GM21825 (cell line): ENCODE measurements around the gene CWF19L1.
A peak's percentile ranks its signal among the peaks of the same experiment; 100 is the strongest.

Experiments used
- ATAC-seq: cut with Tn5 transposase; IDR thresholded peaks from one replicate; pipeline ENCODE4 v1.9.1; 2021; ENCODE audit warnings: mild to moderate bottlenecking, moderate library complexity; ENCODE audit not compliant: unreplicated experiment

Gene CWF19L1

DNA sequence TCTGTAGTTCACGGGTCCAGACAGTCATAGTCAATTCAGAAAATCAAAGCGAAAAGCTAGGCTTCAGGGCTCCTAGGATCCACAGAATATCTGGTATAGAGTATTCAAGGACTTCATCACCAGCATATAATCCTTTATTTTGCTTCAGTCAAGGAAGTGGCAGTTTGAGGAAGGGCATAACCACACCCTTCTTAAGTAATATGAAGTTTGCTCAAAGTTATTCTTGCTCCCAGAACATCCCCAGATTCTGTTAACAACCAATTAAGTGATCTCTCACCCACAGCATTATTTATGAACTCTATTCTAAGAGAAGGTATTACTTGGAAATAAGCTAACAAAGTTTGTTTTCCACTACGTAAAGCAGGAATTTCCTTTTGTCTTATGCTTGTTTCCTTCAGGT is 13.2 kb downstream of the CWF19L1 start:
- ATAC-seq = no peak

- ATAC-seq = no peak
These were observed 14.4 kb downstream of the CWF19L1 start for GRCh38 chr10:100253041-100253440.

DNA sequence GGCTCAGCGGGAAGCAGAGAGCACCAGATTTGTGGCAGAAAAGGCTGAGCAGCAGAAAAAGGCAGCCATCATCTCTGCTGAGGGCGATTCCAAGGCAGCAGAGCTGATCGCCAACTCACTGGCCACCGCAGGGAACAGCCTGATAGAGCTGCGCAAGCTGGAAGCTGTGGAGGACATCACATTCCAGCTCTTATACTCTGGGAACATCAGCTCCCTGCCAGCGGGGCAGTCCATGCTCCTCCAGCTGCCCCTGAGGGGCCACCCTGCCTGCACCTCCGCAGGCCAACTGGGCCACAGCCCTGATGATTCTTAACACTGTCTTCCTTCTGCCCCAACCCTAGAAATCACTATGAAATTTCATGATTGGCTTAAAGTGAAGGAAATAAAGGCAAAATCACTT is 18.6 kb downstream of the CWF19L1 start:
- ATAC-seq = no peak

DNA sequence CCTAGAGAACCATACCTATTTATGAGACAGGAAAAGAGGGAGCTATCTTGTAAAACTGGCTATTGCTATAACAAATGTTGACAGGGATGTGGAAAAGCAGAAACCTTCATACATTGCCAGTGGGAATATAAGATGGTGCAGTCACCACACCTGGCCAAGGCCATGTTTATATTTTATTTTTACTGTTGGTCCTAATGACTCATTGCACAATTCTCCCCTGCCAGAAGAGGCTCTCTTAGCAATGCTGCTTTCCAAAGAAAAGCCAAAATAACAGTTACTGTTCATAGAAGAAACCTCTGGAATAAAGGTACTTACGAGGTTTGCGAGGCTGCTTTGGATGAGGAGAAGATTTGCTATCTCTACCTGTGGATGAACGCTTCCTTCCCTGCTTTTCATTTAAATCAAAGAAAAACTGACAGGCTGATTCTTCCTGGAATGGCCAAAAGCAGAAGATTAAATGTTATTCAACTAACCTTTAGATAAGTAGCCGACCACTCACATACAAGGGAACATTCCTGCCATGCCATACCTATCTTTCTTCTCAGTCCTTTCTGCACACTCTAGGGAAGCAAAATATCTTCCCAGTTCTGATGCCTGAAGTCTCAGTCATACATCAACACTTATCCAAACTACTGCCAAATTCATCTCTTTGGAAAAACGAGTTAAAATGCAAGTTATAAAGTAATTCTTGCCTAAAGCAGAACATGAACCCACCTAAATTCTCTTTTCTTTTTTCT is 21.8 kb downstream of the CWF19L1 start:
- no peak for ATAC-seq

DNA sequence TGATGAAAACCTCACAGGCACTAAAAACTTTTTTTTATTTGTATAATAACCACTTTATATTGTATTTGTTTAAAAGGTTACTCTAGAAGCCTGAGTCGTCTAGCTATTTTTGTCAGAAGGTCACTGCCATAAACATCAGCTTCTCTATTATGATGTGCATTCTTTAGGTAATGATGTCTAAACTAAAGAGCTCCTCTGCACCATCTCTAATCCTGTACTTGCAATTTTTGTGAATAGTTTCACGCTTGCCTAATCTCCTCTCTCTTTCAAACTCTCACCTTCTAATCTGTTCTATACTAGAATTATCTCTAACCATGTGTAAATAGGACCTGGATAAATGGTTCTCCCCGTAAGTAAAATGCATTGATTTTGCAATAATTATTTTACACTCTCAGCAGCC is 27.6 kb downstream of the CWF19L1 start:
- ATAC-seq = no peak

- no peak for ATAC-seq
These were observed 29.0 kb downstream of the CWF19L1 start for GRCh38 chr10:100238429-100238828.

- ATAC-seq = no peak
These were observed 35.3 kb downstream of the CWF19L1 start for GRCh38 chr10:100232101-100232500.

DNA sequence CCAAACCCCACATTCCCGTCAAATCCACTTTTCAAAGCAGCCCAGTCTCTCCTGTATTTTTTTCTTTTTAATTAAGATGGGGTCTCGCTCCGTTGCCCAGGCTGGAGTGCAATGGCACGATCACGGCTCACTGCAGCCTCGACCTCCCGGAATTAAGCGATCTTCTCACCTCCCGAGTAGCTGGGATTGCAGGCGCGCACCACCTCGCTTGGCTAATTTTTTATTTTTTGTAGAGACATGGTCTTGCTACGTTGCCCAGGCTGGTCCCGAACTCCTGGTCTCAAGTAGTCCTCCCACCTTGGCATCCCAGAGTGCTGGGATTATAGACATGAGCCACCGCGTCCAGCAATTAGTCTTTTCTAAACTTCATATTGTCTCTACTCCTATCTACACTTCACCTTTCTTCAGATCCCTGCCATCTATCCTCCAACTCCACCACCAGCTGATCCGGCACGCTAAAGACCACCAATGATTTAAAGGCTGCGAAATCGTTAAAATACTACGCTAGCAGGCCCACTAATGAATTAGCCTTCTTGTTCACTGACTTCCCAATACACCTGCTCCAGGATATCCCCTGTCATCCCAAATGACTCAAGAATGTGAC is 37.5 kb downstream of the CWF19L1 start:
- no peak for ATAC-seq

GRCh38 chr10:100223879-100224278 is 43.6 kb downstream of the CWF19L1 start:
- no peak for ATAC-seq

DNA sequence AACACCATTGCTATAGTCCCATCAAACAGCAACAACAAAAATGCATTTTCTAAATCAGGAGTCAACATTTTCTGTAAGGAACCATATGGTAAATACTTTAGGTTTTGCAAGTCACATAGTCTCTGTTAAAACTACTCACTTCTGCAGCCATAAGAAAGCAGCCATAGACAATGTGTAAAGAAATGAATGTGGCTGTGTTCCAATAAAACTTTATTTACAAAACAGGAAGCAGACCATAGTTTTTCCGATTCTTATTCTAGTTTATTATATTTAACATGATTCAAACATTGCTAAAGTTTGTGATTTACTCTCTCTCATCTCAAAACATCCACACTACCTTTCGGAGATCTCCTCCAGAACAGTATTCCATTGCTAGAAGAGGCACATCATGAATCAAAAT is 44.9 kb downstream of the CWF19L1 start:
- ATAC-seq = no peak

DNA sequence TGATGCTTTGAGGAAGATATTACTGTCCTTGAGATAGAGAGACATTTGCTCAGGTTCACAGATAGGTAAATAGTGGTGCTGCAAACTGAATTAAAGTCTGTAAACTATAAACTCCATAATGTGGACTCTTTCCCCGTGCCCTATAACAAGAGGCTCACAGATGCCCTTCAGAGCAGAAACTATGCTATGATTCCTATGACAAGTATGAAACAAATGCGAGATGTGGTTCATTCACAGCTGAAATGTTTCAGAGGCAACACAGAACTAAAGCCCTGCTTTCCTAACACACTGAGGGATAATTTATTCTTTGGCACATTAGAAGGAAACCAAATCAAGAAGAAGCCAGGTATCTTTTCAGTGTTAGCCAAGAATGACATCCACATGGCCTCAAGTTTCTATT is 51.4 kb downstream of the CWF19L1 start:
- ATAC-seq = no peak

DNA sequence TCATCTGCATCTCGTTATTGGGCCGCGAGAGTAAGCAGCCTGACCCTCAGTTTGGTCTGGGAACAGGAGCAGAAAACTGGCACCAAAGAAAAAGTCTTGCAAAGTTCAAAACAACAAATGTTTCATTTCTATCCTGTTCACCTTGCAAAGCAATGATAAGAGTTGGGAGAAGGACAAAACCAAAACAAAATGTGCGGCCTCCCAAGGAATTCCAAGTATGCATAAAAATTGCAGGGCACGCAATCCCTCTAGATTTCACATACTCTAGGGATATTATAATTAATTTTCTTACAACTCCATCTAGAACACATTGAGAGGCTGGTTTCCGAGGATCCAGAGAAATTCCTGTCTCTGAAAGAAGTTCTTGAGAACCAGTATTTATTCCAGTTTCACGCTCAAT is 58.1 kb downstream of the CWF19L1 start:
- ATAC-seq = no peak

- ATAC-seq = no peak
These were observed 59.2 kb downstream of the CWF19L1 start for GRCh38 chr10:100208276-100208675.

- ATAC-seq = no peak
These were observed 63.1 kb downstream of the CWF19L1 start for GRCh38 chr10:100204370-100204769.

- ATAC-seq = no peak
These were observed 65.9 kb downstream of the CWF19L1 start for GRCh38 chr10:100201549-100201948.

DNA sequence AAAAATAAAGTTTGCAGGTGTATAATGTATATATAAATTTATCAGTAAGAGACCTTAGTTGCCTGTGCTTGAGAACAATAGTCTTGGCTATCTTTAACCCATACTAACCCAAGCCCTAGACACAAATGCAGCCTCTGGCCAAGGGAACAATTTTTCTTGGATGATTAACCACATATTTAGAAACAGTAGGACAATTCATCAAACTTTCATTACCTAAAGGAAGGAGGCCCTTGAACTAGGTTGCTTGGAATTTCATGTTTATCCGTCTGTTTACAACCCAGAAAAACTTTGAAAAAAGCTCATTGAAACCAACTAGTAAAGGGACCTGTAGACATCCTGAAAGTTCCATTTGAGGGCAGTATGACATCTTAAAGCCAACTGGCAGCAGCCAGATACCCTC is 72.7 kb downstream of the CWF19L1 start:
- no peak for ATAC-seq

DNA sequence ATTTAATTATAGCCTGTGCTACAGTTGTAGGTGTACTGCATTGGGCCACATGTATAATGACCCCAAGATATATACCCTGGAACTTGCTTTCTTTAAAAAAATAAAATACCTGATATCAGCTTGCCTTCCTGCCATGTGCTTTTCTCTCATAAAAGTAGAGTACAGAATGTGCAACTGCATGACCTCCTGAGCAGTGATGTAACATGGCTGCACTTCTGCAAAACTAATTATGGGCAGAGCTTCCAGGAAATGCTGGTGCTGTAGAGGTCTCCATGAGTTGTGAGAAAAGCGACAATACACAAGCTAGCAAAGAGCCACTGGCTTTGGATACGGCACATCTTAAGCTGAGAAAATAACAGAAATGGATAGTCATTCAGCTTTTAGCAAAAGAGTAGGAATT is 75.1 kb downstream of the CWF19L1 start:
- no peak for ATAC-seq

DNA sequence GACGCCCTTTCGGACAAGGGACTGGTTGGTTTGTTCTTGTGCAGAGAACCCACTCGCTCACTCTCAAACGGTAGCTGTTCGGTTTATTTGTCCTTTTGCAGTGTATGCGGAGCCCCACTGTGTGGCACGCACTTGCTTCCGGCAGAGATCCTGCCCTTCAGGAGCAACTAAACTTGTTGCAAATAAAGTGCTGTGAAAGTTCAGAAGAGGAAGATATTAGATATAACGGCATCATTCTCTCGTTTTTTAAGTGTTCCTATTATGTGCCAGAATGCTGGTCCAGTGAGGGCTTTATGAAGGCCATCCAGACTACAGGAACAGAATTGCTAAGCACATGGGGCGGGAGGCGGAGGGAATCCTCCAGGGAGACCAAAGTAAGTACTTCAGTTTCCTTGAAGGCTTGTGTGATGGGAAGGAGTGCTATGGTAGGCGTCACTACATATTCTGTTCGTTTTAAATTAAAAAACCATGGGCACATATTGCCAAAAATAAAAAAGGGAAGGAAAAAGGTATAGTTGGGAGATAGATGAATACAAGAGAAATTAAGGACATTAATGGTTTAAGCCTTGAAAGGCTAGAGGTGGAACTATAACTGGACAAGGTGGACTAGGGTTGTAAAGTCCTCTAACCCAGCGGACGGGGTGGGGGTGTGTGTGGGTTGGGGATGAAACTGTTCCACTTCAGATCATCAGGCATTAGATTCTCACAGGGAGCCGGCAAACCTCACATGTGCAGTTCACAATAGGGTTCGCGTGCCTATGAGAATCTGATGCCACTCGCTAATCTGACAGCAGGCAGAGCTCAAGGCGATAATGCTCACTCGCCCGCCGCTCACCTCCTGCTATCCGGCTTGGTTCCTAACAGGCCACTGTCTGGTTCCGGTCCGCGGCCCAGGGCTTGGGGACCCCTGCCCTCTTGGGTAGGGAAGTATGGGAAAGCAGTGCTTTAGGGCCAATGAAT is 80.9 kb downstream of the CWF19L1 start:
- ATAC-seq = peak; percentile 45

GRCh38 chr10:100185364-100186252 is 81.8 kb downstream of the CWF19L1 start, which contains the start of gene ERLIN1:
Gene ERLIN1 (minus strand): TSS chr10:100186029. CDS start chr10:100185626, 403 bp downstream.
- ATAC-seq = peak; percentile 76

- ATAC-seq = no peak
These were observed 82.6 kb downstream of the CWF19L1 start for GRCh38 chr10:100184840-100185239.

GRCh38 chr10:100184426-100184825 is 83.0 kb downstream of the CWF19L1 start:
- ATAC-seq = no peak
